ENCODE data around the gene MFN2.
A peak's percentile ranks its signal among the peaks of the same experiment; 100 is the strongest.

Gene MFN2

GRCh38 chr1:12051361-12051760 is 71.1 kb downstream of the MFN2 start:
- peak overlapping the region; percentile 57 for H3K27ac ChIP-seq
- ChIA-PET CTCF (interaction anchor here (0.6 to 1.4 kb wide), 2 partner anchors 28 to 29 kb away, joined by 3 to 6 read pairs; no protein-coding TSS in a partner anchor), POLR2A (ENCODE audit: low non-redundant PET) (interaction anchor here (0.6 kb wide), 1 partner anchor 17 kb away, joined by 4 read pairs; no protein-coding TSS in a partner anchor)

GRCh38 chr1:12052008-12052573 is 71.8 kb downstream of the MFN2 start:
- peak overlapping the region; percentile 57 for H3K27ac ChIP-seq
- TF ChIP-seq, protein P1, sequence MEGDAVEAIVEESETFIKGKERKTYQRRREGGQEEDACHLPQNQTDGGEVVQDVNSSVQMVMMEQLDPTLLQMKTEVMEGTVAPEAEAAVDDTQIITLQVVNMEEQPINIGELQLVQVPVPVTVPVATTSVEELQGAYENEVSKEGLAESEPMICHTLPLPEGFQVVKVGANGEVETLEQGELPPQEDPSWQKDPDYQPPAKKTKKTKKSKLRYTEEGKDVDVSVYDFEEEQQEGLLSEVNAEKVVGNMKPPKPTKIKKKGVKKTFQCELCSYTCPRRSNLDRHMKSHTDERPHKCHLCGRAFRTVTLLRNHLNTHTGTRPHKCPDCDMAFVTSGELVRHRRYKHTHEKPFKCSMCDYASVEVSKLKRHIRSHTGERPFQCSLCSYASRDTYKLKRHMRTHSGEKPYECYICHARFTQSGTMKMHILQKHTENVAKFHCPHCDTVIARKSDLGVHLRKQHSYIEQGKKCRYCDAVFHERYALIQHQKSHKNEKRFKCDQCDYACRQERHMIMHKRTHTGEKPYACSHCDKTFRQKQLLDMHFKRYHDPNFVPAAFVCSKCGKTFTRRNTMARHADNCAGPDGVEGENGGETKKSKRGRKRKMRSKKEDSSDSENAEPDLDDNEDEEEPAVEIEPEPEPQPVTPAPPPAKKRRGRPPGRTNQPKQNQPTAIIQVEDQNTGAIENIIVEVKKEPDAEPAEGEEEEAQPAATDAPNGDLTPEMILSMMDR (conservative IDR thresholded peaks at IDR 0.05; ENCODE audit: low read depth) = no peak
- DNase-seq (ENCODE audit: low spot score) = peak; percentile 88
- POLR2A ChIA-PET (ENCODE audit: low non-redundant PET) = no interaction called here
- CTCF ChIA-PET = interaction anchor here (0.6 to 1.4 kb wide), 4 partner anchors 27 to 1023 kb away, joined by 3 to 6 read pairs (median 4); no protein-coding TSS in a partner anchor

More at GRCh38 chr1:12051361-12051760, 71.1 kb downstream of the MFN2 start:
- TF ChIP-seq, protein P1 (conservative IDR thresholded peaks at IDR 0.05; ENCODE audit: low read depth) = no peak
- DNase-seq (ENCODE audit: low spot score) = no peak

- CTCF ChIA-PET = interaction anchor here (0.6 kb wide), 1 partner anchor 72 kb away, joined by 3 read pairs; no protein-coding TSS in a partner anchor
Measured at GRCh38 chr1:12052997-12053686, 72.9 kb downstream of the MFN2 start.

DNA sequence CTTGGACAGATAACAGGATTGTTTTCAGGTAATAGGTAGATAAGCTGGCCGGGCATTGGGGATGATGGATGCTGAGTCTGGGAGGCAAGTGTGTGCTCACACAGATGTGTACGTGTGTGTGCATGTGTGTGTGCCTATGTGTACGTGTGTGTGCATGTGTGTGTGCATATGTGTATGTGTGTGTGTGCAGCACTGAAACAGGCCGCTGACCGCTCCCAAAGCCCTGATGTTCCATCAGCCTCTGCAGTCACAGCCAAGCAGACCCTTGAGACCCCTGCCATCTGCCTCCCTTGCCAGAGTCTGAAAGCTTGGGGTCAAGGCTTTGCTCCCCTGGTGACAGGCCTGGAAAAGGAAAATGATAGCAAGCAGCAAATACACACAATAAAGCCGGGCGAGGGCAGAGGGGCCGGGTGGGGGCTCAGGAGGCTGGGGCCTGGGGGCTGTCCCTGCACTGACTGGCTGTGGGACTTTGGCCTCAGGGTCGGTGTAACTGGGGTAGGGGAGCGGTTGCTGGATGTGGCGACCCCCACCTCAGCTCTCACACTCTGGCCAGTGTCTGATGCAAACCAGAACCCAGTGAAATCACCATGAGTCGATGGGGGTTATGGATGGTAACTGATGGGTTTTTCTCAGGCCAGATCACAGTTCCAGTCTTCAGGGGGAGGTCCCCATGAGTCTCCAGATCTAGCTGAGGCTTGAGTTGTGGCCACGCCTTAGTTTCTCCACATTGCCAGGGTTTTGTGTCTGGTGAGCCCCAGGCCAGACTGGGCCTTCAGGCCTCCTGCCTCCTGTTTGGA is 73.7 kb downstream of the MFN2 start:
- TF ChIP-seq, protein P1 (conservative IDR thresholded peaks at IDR 0.05; ENCODE audit: low read depth) = no peak
- POLR2A ChIA-PET (ENCODE audit: low non-redundant PET) = interaction anchor here (0.6 kb wide), 1 partner anchor 57 kb away, joined by 3 read pairs; no protein-coding TSS in a partner anchor
- CTCF ChIA-PET = interaction anchor here (0.6 kb wide), 3 partner anchors 16 to 182 kb away, joined by 3 read pairs; no protein-coding TSS in a partner anchor
- no peak overlapping the region for H3K27ac ChIP-seq
- DNase-seq (ENCODE audit: low spot score) = no peak

More at GRCh38 chr1:12052997-12053686, 72.9 kb downstream of the MFN2 start:
- no peak for DNase-seq (ENCODE audit: low spot score)
- TF ChIP-seq, protein P1 (conservative IDR thresholded peaks at IDR 0.05; ENCODE audit: low read depth) = no peak
- POLR2A ChIA-PET (ENCODE audit: low non-redundant PET) = interaction anchor here (0.6 kb wide), 1 partner anchor 58 kb away, joined by 3 read pairs; no protein-coding TSS in a partner anchor
- no peak overlapping the region for H3K27ac ChIP-seq

GRCh38 chr1:12055259-12055658 is 75.0 kb downstream of the MFN2 start:
- POLR2A ChIA-PET (ENCODE audit: low non-redundant PET) = no interaction called here
- TF ChIP-seq, protein P1 (conservative IDR thresholded peaks at IDR 0.05; ENCODE audit: low read depth) = no peak
- no peak overlapping the region for H3K27ac ChIP-seq
- CTCF ChIA-PET = no interaction called here
- DNase-seq (ENCODE audit: low spot score) = no peak

- CTCF ChIA-PET = interaction anchor here (0.5 kb wide), 1 partner anchor 115 kb away, joined by 3 read pairs; no protein-coding TSS in a partner anchor
- TF ChIP-seq, protein P1 (conservative IDR thresholded peaks at IDR 0.05; ENCODE audit: low read depth) = no peak
Measured at GRCh38 chr1:12056331-12056841, 76.1 kb downstream of the MFN2 start.

More at GRCh38 chr1:12056331-12056841, 76.1 kb downstream of the MFN2 start:
- H3K27ac ChIP-seq = no peak overlapping the region
- POLR2A ChIA-PET (ENCODE audit: low non-redundant PET) = no interaction called here
- peak; percentile 42 for DNase-seq (ENCODE audit: low spot score)
